Measurements from ENCODE around the gene TIAM2.

Gene TIAM2

DNA sequence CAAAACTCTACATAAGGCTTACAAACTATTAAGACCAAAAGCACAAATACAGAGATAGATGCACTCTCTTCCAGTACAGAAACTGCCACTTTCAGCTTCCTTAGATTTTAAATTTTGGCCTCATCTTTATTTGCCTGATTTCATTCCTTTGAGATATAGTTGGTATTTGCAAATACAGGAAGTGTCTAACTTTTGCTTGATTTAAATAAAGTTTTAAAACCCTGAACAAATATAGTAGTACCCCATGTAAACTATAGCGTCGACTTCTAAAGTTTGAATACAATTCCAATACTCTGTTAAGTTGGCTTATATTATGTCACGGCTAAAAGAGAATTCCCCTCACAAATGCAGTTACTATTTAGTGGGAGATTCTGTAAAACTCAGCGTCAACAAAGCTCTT lies 267.5 kb downstream of the TIAM2 start:
- DNase-seq (ENCODE audit: low spot score) = no peak

DNA sequence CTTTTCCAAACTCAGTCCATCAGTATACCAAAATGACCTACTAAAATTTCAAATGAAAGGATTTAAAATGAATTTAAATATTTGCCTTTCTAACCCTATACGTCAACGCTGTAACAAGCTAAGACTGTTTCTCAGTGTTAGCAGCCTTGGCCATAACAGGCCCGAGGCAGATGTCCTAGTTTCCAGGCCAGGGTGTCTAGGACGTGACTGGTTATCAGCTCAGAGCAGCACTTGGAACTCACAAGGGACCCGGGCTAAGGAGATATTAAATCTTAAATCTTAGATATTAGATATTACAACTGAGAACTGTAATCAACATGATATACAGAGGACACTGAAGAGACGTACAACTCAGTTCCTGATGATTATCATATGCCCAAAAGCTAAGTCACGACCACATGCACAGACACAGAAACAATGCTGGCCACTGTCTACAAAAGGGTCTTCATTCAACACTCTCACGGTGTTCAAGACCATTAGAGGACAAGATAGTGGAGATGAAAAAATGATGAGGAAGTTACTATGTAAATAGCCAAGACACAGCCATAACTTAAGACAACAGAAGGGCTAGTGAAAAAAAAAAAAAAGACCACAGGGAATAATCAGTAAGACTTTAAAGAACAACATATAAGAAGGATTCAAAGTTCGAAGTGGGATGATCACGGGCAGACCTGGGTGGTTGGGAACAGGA lies 268.4 kb downstream of the TIAM2 start, which contains the start of gene CLDN20:
Gene CLDN20 (plus strand): TSS at position 641 of the 691 bp plus-strand sequence. CDS start 11,707 bp downstream, outside the sequence.
- DNase-seq (ENCODE audit: low spot score) = no peak

DNA sequence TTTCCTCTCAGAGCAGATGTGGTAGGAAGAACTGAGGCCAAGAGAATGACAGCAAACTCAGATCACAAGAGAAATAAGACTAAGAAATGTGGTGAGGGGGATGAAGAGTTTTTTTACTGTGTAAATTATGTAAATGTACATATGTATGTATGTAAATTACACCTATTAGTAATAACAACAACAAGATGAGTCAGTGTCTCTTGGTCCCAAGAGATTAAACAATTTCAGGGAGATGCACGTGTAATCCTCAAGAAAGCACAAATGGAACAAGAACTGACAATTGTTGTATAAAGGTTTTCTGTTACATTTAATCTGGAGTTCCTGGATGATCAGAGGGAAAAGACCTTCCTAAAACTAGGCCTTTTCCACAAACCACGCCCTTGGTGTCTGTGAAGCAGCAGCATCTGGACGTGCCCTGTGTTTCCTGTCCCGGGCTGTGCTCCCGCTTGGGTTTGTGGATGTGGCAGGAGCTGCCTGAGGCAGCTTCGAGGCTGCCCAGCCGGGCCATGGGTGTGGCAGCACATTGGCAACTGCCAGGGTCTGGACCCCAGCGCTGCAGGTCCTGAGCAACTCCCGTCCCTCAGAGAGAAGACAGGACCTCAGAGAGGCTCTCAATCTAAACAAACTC lies 269.7 kb downstream of the TIAM2 start:
- DNase-seq (ENCODE audit: low spot score) = no peak

DNA sequence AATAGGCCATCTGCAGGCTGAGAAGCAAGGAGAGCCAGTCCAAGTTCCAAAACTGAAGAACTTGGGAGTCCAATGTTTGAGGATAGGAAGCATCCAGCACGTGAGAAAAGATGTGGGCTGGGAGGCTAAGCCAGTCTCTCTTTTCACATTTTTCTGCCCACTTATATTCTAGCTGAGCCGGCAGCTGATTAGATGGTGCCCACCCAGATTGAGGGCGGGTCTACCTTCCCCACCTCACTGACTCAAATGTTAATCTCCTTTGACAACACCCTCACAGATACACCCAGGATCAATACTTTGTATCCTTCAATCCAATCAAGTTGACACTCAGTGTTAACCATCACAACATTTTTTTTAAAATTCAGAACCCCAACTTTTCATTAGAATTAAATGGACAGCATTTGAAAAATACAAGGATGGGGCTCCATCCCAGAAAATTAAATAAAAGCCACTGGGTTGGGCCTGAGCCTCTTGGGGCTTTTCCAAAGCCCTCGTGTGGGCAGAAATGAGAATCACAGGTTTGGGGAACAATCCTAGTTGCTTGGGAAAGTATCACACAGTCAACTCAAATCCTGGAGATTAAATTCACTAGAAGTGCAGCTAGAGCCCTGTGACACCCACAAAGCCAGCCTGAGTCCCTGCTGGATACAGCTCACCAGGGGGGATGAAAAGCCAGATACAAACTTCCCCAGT lies 270.9 kb downstream of the TIAM2 start:
- no peak for DNase-seq (ENCODE audit: low spot score)

DNA sequence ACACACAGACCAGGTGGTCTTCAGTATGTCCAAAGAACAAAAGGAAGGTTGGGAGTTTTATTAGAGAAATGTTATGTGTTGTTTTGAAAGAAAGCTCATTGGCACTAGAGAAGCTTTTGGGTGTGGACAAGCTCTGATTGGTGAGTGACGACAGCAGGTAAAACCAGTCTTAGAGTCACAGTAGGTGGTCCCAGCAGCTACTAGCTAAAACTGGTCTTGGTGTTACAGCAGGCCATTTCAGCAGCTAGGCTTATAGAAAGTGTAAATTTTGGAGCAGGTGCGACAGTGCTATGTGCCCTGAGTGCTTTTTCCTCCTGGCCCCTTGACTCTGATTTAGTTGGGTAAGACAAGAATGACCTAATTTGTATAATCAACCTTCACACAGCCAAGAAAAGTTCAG lies 272.3 kb downstream of the TIAM2 start:
- no peak for DNase-seq (ENCODE audit: low spot score)

DNA sequence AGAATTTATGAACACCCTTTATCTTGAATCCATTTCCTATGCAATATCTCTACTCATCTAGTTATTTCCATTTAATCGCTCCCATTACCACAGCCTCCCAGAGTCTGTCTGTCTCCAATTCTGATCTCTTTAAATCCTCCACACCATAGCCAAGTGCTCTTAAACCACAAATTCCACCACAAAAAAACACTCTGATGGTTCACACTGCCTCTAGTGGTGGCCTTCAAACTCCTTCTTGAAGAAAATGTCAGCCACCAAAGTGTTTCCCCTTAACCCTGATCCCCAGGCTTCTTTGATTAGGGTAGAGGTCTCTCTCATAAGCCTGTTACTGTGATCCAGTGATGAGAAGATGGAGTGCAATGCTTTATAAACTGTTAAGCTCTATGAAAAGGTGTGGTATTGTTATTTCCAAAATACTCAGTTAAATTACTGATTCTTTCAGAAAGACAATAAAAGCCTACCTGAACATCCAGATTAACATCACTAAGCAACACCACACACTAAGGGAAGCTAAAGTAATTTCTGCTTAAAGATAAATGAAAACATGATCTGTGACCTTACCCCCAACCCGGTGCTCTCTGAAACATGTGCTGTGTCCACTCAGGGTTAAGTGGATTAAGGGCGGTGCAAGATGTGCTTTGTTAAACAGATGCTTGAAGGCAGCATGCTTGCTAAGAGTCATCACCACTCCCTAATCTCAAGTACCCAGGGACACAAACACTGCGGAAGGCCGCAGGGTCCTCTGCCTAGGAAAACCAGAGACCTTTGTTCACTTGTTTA lies 273.2 kb downstream of the TIAM2 start:
- peak; percentile 36 for DNase-seq (ENCODE audit: low spot score)

DNA sequence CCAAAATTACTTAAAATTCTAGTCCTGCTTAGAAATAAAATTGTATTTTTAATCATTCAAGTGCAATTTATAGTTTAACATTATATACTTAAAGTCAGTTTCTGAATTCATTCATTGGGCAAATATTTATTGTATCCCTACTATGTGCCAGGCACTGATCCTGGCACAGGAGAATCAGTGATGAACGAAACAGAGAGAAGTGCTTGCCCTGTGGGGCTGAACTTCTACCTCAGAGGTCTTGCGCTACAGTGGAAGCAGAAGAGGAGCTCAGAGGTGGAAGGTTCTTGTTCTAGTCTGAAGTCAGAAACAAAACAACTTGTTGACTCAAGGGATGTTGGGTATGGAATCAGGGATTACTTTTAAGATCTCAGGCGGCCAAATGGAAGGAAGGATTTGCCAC lies 274.6 kb downstream of the TIAM2 start:
- DNase-seq (ENCODE audit: low spot score) = no peak

DNA sequence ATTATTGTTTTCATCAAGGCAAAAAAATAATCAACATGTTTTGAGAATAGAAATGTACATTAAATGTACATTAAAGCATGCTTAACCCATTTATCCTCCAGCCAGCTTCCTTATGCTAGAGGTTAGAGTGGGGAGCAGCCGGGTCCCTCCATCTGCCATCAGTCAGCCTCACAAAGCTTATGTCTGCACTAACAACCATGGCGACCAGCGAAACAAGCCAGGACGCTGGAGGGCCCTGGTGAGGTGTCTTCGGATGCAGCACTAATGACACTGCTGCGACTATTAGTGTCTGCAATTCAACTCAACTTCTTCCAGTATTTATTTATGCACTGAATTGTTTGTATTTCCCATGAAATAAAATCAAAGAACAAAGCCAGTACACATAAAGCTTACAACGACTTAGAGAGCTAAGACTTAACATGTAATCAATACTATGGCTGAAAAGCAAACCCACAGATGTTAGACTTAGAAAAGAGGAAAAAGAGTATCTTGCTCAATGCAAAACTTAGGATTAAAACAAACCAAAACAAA lies 275.5 kb downstream of the TIAM2 start:
- DNase-seq (ENCODE audit: low spot score) = no peak

DNA sequence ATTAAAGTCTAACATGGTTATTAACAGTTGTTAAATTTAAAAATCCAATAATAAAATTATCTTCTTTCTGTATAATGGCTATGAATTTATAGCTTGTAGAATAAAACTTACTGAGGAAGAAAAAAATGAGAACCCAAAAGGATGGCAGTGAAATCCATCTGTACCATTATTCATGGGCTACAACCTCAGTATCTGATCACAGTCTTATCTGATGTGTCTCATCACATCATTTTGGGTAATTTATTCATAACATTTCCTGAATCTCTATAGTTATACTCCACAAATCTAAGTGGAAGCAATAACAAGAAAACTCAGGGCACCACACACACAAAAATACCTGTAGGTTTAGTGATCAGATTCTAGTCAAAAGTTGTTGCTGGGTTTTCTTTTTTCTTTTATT lies 276.0 kb downstream of the TIAM2 start:
- no peak for DNase-seq (ENCODE audit: low spot score)

DNA sequence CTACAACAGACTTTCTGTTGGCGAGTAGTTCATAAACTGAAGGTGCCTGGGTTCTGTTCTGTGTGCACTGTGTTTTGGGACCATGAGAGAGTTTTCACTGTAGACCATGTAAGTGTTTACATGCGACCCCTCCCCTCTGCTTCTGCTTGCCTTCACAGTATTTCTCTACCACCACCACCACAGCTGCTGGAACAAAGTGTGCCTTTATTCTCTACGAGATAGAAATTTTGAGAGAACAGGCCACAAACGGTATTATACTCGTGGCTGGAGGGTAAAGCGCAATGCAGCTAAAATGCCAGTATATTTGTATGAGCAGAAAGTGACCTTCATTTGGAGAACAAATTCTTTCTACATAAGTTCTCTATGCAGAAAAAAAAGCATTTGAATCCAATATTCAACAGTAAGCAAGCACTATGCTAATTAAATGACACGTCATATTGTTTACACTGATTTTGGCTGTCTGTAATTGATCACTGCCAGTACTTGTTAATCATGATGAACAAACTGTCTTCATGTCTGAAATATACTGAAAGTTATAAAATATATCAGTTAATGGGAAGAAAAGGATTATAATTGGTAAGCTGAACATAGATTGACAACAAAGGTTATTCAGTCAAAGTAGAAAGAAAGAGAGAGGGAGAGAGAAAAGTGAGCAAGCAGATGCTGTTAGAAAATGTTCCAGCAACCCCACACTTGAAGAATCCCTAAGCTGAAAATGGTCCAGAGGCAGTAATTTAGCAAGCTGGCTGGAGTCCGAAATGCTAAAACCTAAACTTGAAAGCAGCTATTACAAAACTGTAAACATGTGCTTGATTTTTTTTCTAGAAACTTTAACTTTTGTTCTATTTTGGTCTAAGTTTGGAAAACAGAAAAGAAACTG lies 277.5 kb downstream of the TIAM2 start:
- DNase-seq (ENCODE audit: low spot score) = no peak

DNA sequence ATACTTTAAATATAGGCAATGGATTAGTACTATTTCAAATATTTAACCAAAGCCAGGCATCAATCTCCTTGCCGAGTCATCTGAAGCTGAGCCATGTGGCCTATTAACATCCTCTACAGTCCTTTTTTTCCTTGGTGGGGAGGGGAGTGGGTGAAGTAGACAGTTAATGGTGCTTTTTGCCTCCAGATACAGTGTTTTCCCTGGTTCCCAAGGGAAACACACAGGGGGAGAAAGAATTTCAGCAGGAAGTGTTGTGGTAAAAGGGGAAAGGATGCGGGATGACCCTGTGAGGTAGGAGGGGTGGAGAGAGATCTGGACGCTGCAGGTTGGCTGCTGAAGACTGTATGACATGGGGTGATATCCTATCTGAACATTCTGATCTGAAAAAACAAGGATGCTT lies 278.3 kb downstream of the TIAM2 start:
- DNase-seq (ENCODE audit: low spot score) = peak; percentile 33

DNA sequence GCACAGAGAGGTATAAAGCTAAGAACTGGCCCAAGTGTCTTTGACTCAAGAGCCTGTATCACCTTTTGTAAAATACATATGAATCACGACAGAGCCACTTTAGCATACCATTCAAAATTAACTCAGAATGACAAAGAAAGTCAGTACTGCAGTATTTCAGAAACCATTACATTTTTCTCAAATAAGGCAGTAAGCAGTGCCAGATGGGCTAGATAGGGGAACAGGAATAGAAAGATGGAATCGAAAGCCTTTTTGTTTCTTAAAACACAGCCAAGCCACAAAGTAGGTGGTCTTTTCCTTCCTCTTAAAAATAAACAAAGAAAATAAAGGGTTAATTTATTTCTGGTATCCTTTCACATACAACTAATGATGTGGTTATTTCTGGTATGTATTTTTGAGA lies 279.0 kb downstream of the TIAM2 start:
- no peak for DNase-seq (ENCODE audit: low spot score)

DNA sequence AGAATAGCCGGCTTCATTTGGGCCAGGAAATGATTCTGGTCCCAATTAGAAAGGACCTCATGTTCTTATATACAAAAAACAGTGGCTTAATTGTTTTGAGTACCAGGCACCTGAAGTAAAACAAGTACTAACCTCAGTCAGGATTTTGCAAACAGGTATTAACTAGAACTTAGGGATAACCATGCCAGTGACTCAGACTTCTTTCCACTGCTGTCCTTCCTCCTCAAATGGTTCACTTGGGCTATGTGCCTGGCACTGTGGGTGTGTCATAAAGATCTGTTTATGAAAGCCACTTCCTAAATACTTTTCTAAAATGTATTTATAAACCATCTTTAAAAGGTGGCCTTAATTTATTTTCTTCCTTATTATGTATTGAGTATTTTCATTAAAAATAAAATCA lies 279.4 kb downstream of the TIAM2 start:
- DNase-seq (ENCODE audit: low spot score) = no peak

DNA sequence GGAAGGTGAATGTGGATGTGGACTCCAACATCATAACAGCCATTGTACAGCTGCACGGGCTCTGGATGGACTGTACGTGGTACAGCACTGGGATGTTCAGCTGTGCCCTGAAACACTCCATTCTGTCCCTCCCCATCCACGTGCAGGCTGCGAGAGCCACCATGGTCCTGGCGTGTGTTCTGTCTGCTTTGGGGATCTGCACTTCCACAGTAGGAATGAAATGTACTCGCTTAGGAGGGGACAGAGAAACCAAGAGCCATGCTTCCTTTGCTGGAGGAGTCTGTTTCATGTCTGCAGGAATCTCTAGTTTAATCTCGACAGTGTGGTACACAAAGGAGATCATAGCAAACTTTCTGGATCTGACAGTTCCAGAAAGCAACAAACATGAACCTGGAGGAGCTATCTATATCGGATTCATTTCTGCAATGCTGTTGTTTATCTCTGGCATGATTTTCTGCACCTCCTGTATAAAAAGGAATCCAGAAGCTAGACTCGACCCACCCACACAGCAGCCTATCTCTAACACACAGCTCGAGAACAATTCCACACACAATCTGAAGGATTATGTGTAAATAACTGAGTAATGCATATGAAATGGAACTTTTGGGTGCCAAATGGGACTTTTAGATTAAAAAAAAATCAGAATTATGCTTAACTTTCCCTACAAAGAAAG lies 280.8 kb downstream of the TIAM2 start:
- DNase-seq (ENCODE audit: low spot score) = no peak

DNA sequence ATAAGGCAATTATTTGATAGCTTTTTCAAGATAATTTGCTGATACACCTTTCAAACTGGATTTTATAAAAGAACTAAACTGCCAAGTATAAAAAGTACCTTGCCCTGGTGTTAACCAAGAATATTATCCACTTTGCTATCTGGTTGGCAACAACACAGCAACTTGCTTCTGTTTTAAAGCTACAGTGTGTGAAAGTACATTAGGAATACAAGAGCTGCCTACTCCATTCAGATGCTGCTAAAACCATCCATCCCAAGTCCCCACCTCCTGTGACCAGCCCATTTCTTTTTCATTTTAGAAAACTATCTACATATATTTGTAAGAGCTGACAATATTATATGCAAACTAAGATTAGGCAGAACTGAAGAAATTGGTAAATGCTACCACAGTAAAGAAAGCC lies 281.5 kb downstream of the TIAM2 start:
- no peak for DNase-seq (ENCODE audit: low spot score)

DNA sequence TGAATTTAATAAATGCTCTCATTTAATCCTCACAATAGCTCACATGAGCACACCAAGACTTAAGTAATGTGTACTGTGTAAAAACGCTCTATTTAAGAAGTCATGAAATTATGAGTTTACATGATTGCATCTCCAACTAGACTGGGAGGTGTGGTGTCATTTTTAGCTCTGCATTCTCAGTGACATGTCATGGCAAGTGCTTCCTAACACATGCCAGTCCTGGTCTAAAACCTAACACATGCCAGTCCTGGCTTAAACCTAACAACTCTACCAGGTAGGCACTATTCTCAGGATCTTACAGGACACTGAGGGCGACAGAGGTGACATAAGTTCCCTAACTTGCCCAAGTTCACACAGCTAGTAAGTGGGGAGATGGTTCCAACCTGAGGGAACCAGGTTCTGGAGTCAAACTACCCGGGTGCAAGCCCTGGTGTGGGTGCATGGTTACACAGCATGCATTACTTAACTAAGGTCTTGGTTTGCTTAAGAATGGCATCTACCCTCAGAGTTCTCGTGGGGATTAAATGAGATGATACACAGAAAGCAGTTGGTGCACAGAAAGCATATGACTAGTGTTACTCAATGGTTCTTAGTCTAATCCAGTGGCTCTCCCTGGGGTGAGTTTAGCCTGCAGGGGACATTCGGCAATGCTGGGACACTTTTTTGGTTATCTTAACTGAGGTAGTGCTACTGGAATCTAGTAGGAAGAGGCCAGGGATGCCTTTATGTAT lies 283.4 kb downstream of the TIAM2 start:
- no peak for DNase-seq (ENCODE audit: low spot score)

DNA sequence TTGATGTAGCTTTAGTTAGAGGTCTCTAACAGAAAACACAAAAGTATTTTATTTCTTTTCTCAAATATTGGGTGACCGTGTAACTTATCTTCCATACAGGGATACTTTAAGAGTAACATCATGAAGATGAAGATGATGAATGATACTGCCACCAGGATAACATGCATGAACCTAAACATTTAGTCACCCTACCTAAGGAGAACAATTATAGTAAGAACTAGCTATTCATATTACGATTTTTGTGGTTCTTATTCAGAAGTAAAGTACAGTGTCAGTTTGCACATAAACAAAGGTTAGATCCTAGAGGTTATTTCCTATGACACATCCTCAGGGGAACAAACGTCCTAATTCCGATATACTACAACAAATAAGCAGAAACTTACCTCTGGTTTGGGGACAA lies 289.7 kb downstream of the TIAM2 start:
- no peak for DNase-seq (ENCODE audit: low spot score)

DNA sequence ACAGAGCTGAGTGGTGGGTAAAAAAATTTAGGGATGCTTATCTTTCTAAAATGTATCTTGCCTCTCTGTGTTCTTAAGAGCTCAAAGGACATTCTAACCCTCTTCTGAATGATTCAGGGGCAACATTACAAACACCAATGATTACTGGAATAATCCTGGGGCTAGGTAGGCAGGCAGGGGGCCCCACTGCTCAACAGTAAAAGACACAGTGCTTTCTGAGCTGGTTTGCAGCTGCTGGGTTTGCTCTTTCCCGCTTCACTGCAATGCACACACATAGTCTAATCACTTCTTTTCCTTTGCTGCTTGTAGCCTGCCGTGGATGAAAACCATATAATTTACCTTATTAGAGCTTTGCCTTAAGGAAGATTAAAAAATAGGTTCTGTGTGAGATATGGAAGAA lies 292.6 kb downstream of the TIAM2 start:
- DNase-seq (ENCODE audit: low spot score) = no peak

DNA sequence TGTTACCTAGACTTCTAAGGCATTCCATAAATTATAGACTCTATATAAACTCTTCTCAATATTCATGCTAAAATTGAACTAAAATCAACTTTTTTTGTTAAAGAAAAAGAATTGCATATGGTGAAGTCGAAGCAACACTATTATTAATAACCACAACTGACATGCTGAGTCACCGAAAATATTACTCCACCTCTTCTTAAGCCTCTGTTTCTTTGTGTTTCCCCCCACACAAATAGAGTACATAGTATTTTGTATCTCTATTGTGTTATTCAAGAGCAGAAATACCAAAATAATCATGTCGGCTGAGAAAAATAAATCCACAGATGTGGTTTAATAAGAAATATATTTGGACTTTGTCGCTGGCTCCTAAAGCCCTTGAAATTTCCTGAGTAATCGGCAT lies 295.4 kb downstream of the TIAM2 start:
- no peak for DNase-seq (ENCODE audit: low spot score)

DNA sequence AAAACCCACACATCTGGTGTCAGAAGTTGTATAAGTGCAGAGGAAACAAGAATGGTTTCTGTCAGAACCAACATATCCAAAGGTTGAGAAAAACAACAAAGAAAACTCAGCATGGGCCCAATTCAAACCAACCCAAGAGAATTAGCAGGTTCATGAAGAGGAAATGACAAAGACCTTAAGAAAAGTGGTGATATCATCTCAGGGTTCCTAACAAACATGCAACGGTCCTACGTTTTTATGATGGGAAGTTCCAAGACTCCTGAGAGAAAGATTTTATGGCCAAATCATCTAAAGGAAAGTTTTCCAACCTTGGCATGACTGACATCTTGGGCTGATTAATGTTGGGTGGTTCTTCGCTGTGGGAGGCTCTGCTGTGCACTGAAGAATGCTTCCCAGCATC lies 296.2 kb downstream of the TIAM2 start:
- no peak for DNase-seq (ENCODE audit: low spot score)

Measured in kidney capillary endothelial cell (primary cell).